ENCODE results near the gene UGT1A9.
"Not testable (repeated sequence)": the region's sequence is repeated elsewhere in the genome, so short reads cannot be mapped to it uniquely, and the experiment has no call there.

Gene UGT1A9

GRCh38 chr2:233713262-233713615 lies 41.5 kb downstream of the UGT1A9 start:
- no peak for DNase-seq

GRCh38 chr2:233714121-233714520 lies 42.4 kb downstream of the UGT1A9 start:
- DNase-seq = no peak

GRCh38 chr2:233718552-233718951 lies 46.9 kb downstream of the UGT1A9 start, which contains the start of gene UGT1A4:
Gene UGT1A4 (plus strand): TSS chr2:233718736. CDS start chr2:233718821, 85 bp downstream.
- DNase-seq = no peak

GRCh38 chr2:233728723-233729301 lies 57.1 kb downstream of the UGT1A9 start, which contains the start of gene UGT1A3:
Gene UGT1A3 (plus strand): TSS chr2:233729042. CDS start chr2:233729127, 85 bp downstream.
- no peak for DNase-seq

GRCh38 chr2:233736868-233737653 lies 65.4 kb downstream of the UGT1A9 start:
- DNase-seq = not testable (repeated sequence)

GRCh38 chr2:233740870-233741269 lies 69.2 kb downstream of the UGT1A9 start:
- DNase-seq = no peak

- DNase-seq = no peak
Observed at GRCh38 chr2:233743464-233744259, 72.0 kb downstream of the UGT1A9 start.

- no peak for DNase-seq
Observed at GRCh38 chr2:233745073-233745755, 73.5 kb downstream of the UGT1A9 start.

- DNase-seq = not testable (repeated sequence)
Observed at GRCh38 chr2:233745838-233746237, 74.1 kb downstream of the UGT1A9 start.

- DNase-seq = no peak
Observed at GRCh38 chr2:233746475-233747282, 75.0 kb downstream of the UGT1A9 start.

- DNase-seq = no peak
Observed at GRCh38 chr2:233747283-233747544, 75.5 kb downstream of the UGT1A9 start.

GRCh38 chr2:233750689-233751088 lies 79.0 kb downstream of the UGT1A9 start:
- not testable (repeated sequence) for DNase-seq

- DNase-seq = not testable (repeated sequence)
Observed at GRCh38 chr2:233751212-233752009, 79.7 kb downstream of the UGT1A9 start.

GRCh38 chr2:233754872-233755611 lies 83.3 kb downstream of the UGT1A9 start:
- DNase-seq = no peak

- DNase-seq = no peak
Observed at GRCh38 chr2:233756429-233757081, 84.9 kb downstream of the UGT1A9 start.

- DNase-seq = no peak
Observed at GRCh38 chr2:233758141-233758540, 86.4 kb downstream of the UGT1A9 start.

- no peak for DNase-seq
Observed at GRCh38 chr2:233758849-233759248, 87.2 kb downstream of the UGT1A9 start.

GRCh38 chr2:233760043-233760442 lies 88.3 kb downstream of the UGT1A9 start, which contains the start of gene UGT1A1:
Gene UGT1A1 (plus strand): TSS chr2:233760270. CDS start chr2:233760288, 18 bp downstream.
- no peak for DNase-seq

GRCh38 chr2:233761040-233761769 lies 89.5 kb downstream of the UGT1A9 start:
- no peak for DNase-seq
